GM04503 (cell line): Measurements from ENCODE around the gene SPTBN2.

Source experiments
- DNase-seq: peaks from one replicate; pipeline ENCODE4 v3.0.0-alpha.2; 2012; ENCODE audit warnings: low read depth

The SPTBN2 gene

GRCh38 chr11:66701432-66702240 lies 27.4 kb downstream of the SPTBN2 start:
- DNase-seq, result no peak

GRCh38 chr11:66700742-66701141 lies 28.3 kb downstream of the SPTBN2 start:
- no peak for DNase-seq

DNA sequence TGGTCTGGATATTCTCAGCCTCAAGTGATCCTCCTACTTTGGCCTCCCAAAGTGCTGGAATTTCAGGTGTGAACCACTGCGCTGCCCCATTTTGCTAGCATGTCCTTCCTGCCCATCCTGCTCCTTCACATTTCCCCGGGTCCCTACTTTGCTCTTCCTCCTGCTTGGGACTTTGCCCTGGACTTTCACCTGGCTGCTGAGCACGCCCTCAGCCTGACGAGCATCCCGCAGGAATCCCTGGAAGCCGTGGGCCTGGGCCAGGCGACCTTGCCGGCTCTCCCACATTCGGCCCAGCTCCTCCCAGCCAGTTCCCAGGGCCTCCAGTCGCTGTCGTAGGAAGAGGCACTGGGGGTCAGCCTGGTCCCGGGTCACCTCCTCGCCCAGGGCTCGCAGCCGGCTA lies 28.7 kb downstream of the SPTBN2 start:
- no peak for DNase-seq

GRCh38 chr11:66698491-66698890 lies 30.5 kb downstream of the SPTBN2 start:
- DNase-seq, result no peak

- no peak for DNase-seq
These were observed 31.0 kb downstream of the SPTBN2 start for GRCh38 chr11:66697988-66698387.

DNA sequence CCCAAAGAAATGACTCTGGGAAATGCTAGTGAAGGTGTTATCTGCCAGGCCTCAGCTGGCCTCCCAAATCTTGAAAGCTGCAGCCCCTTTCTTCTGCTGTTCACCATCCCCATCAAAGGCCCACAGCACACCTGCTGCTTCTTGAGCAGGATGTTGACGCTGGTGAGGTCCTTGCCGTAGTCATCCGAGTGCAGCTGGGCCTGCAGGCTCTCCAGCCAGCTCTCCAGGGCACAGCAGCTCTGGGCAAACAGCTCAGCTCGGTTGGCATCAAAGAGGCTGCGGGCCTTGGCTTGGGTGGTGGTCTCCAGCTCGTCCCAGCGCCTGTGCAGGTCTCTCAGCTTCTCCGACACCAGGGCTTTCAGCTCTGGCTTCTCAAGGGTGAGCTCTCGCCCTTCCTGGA lies 32.9 kb downstream of the SPTBN2 start:
- no peak for DNase-seq

- peak; percentile 86 for DNase-seq
These were observed 34.2 kb downstream of the SPTBN2 start for GRCh38 chr11:66694732-66695207.

DNA sequence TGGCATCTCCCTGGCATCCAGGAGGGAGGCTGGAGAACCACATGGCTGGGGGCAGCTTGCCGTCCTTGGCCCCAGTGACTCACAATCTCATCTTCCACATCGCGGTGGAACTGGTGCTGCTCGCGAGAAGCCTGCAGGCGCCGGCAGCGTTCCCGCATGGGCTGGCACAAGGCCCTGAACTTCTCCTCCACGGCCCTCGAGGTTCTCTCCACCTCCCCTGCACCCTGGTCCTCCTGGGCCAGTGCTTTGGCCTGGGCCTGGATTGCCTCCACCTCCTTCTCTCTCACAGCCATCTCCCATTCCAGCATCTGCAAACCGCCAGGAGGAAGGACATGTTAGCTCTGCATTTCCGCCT lies 35.0 kb downstream of the SPTBN2 start:
- DNase-seq, result no peak

DNA sequence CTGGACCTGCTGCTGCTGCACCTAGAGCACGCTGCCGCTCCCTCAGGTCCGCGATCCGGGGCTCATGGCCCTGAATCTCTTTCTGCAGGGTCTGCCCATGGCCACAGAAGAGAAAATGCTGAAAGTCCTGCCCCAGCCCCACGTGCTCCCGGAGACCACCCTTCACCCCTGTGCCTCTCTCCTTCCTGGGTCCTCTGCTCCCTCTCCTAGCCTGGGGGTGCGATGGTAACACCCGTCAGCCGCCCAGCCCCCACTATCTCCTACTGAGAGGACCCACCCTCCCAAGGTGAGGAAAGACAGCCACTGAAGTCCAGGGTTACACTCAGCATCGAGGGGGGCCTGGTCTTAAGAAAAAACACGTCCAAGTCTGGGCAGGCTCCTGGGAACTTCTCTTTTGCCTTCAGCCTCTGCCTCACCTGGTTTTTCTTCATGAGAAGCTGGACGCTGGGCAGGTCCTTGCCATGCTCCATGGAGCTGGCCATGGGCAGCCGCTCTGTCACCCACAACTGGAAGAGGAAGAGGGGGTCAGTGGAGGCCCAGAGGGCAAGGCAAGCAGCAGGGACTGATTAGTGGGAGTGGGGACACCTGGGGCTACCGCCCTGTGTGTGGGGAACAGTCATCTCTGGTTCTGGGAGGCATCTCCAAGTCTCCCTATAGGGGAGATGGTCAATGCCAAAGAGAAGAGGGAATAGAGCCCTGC lies 35.5 kb downstream of the SPTBN2 start:
- no peak for DNase-seq

- no peak for DNase-seq
These were observed 36.1 kb downstream of the SPTBN2 start for GRCh38 chr11:66692871-66693331.

GRCh38 chr11:66692446-66692845 lies 36.6 kb downstream of the SPTBN2 start:
- no peak for DNase-seq

- DNase-seq, result no peak
These were observed 37.6 kb downstream of the SPTBN2 start for GRCh38 chr11:66691311-66691980.

DNA sequence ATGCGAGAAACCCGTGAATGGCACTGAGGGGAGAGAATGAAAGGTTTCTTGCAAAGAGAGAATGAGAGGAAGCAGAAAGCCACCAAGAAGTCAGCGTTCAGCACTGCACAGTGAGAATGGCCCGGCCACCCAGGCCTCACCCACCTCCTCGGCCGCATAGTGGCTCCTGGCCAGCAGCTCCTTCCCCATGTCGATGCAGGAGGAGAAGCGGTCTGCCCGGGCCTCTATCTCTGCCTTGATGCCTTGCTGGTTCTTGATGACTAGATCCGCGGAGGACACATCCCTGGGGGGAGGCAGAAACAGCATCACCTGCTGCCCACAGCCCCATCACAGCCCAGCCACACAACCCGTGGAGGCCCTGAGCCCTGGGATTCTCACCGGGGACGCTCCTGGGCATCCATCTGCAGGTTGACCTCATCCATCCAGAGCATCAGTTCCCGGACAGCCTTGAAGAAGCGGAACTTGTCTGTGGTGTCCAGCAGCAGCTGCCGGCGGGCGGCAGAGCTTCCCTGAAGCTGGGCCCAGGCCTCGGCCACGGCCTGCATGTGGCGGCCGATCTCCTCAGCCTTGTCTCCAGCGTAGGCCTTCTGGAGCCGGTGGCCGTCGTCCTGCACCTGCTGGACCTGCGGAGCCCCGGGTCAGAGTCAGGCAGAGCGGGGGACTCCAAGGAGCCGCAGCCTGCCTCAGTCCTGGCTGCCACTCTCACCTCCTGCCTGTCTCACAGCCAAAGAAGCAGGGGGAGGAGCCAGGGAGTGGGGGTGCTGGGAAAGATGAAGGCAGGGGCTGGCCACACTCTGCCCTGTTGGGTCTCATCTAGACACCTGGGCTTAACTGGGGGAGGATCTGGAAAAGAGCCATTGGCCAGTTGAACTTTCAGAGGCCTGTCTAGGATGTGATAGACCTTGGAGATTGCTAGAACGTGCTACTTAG lies 39.1 kb downstream of the SPTBN2 start:
- DNase-seq, result no peak

- no peak for DNase-seq
These were observed 40.2 kb downstream of the SPTBN2 start for GRCh38 chr11:66688561-66689534.

DNA sequence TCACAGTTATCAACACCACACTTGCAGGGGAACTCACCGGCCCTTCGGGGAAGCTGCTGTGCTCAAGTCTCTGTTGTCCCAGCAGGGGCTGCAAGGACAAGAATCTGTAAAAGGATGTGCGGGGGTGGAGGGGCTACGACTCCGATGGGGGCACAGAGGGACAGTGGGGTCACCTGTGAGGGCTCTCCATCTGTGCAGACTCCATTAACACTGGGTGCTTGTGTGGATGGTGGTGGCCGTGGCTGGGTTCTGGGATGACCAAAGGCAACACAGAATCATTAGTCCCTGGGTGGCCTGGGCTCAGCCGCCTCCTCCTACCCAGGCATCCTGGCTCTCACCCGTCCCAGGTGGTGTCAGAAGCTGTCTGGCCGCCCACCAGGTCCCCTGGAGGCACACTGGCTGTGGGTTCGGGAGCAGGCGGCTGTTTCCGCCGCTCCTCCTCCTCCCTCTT lies 41.2 kb downstream of the SPTBN2 start:
- no peak for DNase-seq

- DNase-seq, result no peak
These were observed 41.9 kb downstream of the SPTBN2 start for GRCh38 chr11:66686801-66687750.

DNA sequence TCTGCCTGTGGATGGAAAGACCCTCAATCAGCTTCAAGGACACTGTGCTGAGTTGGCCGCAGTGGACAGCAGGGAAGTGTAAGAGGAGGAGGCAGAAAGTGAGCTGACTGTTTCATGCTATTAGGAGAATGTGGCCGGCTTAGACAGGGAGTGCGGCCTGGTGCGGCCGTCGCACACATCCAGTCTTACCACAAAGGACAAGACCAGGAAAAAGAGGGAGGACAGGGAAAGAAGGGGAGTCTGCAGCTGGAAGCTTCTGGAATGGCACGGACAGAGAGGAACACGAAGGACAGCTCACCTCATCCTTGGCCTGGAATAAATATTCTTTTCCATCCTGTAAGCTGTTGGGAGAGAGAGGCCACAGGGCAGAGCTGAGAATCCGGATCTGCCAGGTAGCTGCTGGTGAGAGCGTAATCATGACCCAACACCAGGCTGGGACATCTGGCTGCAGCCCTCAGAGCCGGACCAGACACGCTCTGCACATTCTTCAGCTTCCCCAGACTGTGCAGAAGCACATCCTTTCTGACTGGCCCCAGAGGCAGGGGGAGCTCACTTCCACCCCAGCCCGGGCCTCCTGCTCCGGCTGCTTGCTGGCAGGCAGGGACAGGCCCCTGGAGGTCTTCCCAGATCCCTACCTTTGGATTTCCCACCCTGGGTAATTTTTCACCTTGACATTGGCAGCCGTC lies 42.8 kb downstream of the SPTBN2 start:
- no peak for DNase-seq

DNA sequence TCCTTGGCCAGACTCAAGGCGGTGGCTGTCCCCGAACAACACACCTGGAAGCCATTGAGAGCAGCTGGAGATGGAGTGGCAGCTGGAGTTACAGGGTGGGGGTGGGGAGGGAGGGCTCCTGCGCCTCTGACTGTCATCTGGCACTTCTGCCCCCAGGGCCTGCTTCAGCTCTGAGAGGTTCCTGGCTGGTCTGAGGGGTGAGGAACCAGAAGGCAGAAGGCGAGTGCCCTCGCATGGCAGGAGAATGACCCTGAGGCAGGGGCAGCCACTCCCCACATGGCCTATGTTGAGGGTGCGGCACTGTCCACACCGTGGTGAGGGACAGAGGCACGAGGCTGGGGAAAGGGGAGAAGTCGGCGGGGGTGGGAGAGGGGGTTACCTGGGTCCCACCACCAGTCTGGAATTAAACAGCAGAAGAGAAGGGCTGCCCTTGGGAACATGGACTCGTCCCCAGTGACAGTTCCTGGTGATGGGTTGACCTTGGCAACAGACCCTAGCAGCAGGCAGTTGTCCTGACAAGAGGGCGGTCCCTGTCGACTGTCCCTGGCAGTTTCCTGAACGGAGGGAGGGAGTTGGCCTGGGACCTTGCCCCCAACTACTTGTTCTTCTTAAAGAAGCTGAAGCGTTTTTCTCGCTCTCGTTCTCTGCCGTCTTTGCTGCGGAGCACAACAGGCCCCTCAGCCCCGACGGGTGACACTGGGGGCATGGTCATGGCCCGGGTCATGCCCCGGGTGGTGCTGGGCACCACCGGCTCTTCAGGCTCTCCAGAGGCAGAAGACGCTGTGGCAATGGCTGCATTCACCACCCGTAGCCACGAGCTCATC lies 43.5 kb downstream of the SPTBN2 start:
- DNase-seq, result no peak
